Spleen (tissue), 11 donors: ENCODE data around the gene UFC1. TPM values are rescaled to one million over a fixed set of nuclear protein-coding genes. Genes with fewer than 3 reads are reported as not detected.
A peak's percentile ranks its signal among the peaks of the same experiment; 100 is the strongest.

Experiments used
- DNase-seq: peaks from one replicate; pipeline ENCODE4 v3.0.0-alpha.2; 2020
- H3K27ac ChIP-seq, 8 donors: fragments of 200-600 bp; sonication (generic) in 7 of 8; 1 replicate in 4 of 8; 2 replicates in 4 of 8; pipeline versions ENCODE4 v1.5.0 to v1.8.0; 2016 to 2021; ENCODE audit warnings: inconsistent platforms in 4 of 8, mild to moderate bottlenecking in 4 of 8, moderate library complexity in 1 of 8
- H3K27me3 ChIP-seq, 7 donors: fragments of 200-600 bp; sonication (generic) in 6 of 7; replicated peaks in 1 of 7; 1 replicate in 4 of 7; 2 replicates in 3 of 7; pipeline versions ENCODE4 v1.5.0 to v1.8.0; 2016 to 2021; ENCODE audit warnings: inconsistent platforms in 3 of 7, mild to moderate bottlenecking in 1 of 7
- H3K36me3 ChIP-seq, 6 donors: fragments of 200-600 bp; sonication (generic) in 5 of 6; 1 replicate in 4 of 6; 2 replicates in 2 of 6; pipeline versions ENCODE4 v1.5.0 to v1.8.0; 2016 to 2021; ENCODE audit warnings: inconsistent platforms in 2 of 6
- H3K4me1 ChIP-seq, 6 donors: fragments of 200-600 bp; sonication (generic) in 5 of 6; 1 replicate in 3 of 6; 2 replicates in 3 of 6; pipeline versions ENCODE4 v1.5.0 to v1.8.0; 2016 to 2021; ENCODE audit warnings: inconsistent platforms in 3 of 6
- H3K4me3 ChIP-seq, 8 donors: fragments of 200-600 bp; sonication (generic) in 7 of 8; 1 replicate in 4 of 8; 2 replicates in 4 of 8; pipeline versions ENCODE4 v1.5.0 to v1.8.0; 2016 to 2021; ENCODE audit warnings: inconsistent platforms in 4 of 8, mild to moderate bottlenecking in 4 of 8, moderate library complexity in 2 of 8
- H3K9me3 ChIP-seq, 8 donors: fragments of 200-600 bp; sonication (generic) in 7 of 8; 1 replicate in 4 of 8; 2 replicates in 4 of 8; pipeline versions ENCODE4 v1.5.0 to v1.8.0; 2016 to 2021; ENCODE audit warnings: inconsistent platforms in 4 of 8
- POLR2A ChIP-seq, 3 donors: fragments of 450-650 bp; IDR thresholded peaks; one replicate each; pipeline ENCODE4 v1.5.1; 2017; ENCODE audit warnings: antibody characterized with exemption in 3 of 3, mild to moderate bottlenecking in 1 of 3
- POLR2AphosphoS5 ChIP-seq, 3 donors: sonication (generic); formaldehyde crosslinking; IDR thresholded peaks; one replicate each; pipeline ENCODE4 v1.5.1; 2017; ENCODE audit warnings: antibody characterized with exemption in 3 of 3
- WGBS, 5 donors: extraction: QIAGEN DNeasy Blood & Tissue Kit in 3 of 5; methylation state at CpG; one replicate each; pipeline versions ENCODE4 v1.1.5 to v1.1.7; 2013 to 2018; 5-methylcytosine and 5-hydroxymethylcytosine counted together
- intact Hi-C: fragments of 100-400 bp; cut with DNase I; formaldehyde crosslinking; loops from one replicate; pipeline ENCODE4 v1.15.0; 2023; ENCODE audit warnings: low total_unique reads
- polyA plus RNA-seq, 3 donors: library from polyadenylated mRNA; stranded (reverse); fragments of 200-250 nt; gene quantifications; one replicate each; pipeline ENCODE4 v1.2.1, GENCODE V29; 2013
- total RNA-seq, 7 donors: library from RNA; depleted of rRNA in 3 of 7; stranded (reverse); fragments of >200 nt in 3 of 7; fragmentation: NEBNext Ultra II Directional in 4 of 7; extraction: Animal tissue kit (Norgen Biotek cat#: 25700) in 4 of 7; gene quantifications; one replicate each; pipeline versions ENCODE4 v1.1.0 to v1.2.1, GENCODE V29; 2016 to 2021
- TF ChIP-seq, protein P1 (sequence below), 11 experiments: fragments of 200-600 bp in 7 of 11; fragments of 450-650 bp in 4 of 11; sonication (generic) in 4 of 11; IDR thresholded peaks in 8 of 11; conservative IDR thresholded peaks in 3 of 11; 1 replicate in 7 of 11; 2 replicates in 4 of 11; pipeline versions ENCODE4 v1.4.0 to v1.8.0; 2016 to 2021; ENCODE audit warnings: antibody characterized with exemption in 11 of 11, inconsistent platforms in 4 of 11, mild to moderate bottlenecking in 1 of 11
- donor health status: healthy with polysubstance abuse.
- donor health status: DM: no; HTN: no; CAD: no; lungs with moderate emphysema.
- donor health status: DM: no; HTN: no; CAD: no.
- donor health status: Bipolar disorder and iron deficiency.
- donor health status: healthy.
- donor health status: DM: no; HTN: no; CAD: no.
- donor health status: DM: yes; HTN: yes; CAD: no.

The UFC1 gene
- total and polyA plus RNA-seq, 10 donors: 62.8 to 130 (median 74.7) TPM

DNA sequence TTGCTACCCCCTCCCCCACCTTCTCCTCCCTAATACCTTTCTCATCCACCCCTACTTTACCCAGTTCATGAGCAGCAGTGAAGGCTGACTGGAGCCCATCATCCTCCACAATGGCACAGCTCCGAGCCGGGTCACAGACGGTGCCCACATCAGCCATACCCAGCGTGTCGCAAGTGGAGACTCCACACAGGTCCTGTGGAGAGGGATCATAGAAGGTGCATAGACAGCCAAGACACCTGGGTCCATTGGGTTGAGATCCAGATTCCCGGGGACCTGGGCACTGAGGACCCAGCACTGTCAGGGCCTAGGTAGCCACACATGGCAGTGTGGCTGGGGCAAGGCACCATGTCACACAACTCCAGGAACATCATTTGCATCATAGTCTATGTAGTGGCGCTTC is 42.3 kb downstream of the UFC1 start:
- Histone ChIP-seq H3K4me3 (peak overlapping the region in 1 of 8 donors; percentile 62), H3K4me1 (peaks cover 56 to 100% (median 93%) of the 10 kb centered on the region in 6 donors), H3K36me3 (peaks cover 0 to 5% (median 0%) of the 10 kb centered on the region in 6 donors), H3K27ac (peak overlapping the region in 3 of 8 donors; percentile 94 to 97 (median 97)), H3K27me3 (no peaks in the 10 kb centered on the region), H3K9me3 (no peaks in the 10 kb centered on the region)
- intact Hi-C loops: no loop called here
- TF ChIP-seq, protein P1, sequence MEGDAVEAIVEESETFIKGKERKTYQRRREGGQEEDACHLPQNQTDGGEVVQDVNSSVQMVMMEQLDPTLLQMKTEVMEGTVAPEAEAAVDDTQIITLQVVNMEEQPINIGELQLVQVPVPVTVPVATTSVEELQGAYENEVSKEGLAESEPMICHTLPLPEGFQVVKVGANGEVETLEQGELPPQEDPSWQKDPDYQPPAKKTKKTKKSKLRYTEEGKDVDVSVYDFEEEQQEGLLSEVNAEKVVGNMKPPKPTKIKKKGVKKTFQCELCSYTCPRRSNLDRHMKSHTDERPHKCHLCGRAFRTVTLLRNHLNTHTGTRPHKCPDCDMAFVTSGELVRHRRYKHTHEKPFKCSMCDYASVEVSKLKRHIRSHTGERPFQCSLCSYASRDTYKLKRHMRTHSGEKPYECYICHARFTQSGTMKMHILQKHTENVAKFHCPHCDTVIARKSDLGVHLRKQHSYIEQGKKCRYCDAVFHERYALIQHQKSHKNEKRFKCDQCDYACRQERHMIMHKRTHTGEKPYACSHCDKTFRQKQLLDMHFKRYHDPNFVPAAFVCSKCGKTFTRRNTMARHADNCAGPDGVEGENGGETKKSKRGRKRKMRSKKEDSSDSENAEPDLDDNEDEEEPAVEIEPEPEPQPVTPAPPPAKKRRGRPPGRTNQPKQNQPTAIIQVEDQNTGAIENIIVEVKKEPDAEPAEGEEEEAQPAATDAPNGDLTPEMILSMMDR (IDR thresholded peaks at IDR 0.05 in 8 of 11, conservative IDR thresholded peaks at IDR 0.05 in 3 of 11): no peak
- TF ChIP-seq POLR2A (IDR thresholded peaks at IDR 0.05) (no peak), POLR2AphosphoS5 (IDR thresholded peaks at IDR 0.05) (no peak)
- peak; percentile 57 for DNase-seq
- WGBS, 5 donors: 94 to 100% (median 97%) methylated on average over 6 to 7 of the region's 7 CpGs

DNA sequence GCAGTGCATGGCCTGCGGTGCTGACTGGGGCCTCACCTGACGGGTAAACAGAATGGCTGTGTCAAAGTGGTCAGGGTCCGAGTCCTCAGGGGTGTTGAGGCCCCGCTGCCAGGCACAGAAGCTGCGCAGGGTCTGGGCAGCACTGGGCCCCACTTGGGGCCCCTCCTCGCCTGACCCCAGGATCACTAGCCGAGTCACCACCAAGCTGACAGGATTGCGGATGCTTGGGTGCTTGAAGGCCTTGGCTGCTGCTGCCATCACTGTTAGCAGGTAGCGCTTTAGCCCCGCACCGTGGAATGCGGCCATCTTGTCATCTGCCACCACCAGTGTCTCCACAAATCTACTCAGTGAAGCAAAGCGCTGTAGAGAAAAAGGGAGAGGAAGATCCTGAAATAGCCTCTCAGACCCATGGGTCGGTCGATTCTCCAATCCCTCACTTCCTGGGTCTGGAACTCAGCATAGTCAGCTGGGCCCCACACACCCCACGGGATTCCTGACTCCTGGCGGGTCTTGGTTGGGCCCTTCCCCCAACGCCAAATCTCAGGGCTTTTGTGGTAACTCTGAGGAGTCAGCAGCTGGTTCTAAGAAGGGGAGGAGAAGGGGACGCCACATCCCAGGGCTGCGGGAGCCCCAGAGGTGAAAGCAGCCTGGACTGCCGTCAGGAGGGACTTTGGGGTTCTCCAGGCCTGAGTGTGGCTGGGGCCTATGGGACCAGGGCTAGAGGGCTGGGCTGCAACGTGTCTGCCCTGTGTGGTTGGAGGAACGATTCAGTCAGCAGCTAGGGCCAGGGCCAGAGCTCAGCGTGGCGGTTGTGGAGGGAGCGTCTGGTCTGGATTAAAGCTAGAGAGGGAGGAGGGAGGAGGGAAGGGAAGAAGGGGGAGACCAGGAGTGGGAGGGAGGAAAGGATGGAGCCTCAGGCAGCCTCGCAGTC is 43.0 kb downstream of the UFC1 start:
- no peaks in the 10 kb centered on the region for H3K36me3 ChIP-seq
- DNase-seq: peak; percentile 69
- peaks cover 59 to 100% (median 94%) of the 10 kb centered on the region in 6 donors for H3K4me1 ChIP-seq
- WGBS, 5 donors: 74 to 85% (median 77%) methylated on average over 20 to 27 of the region's 27 CpGs
- no peaks in the 10 kb centered on the region for H3K9me3 ChIP-seq
- TF ChIP-seq, protein P1 (IDR thresholded peaks at IDR 0.05 in 8 of 11, conservative IDR thresholded peaks at IDR 0.05 in 3 of 11): no peak
- TF ChIP-seq POLR2AphosphoS5 (IDR thresholded peaks at IDR 0.05): peak in 2 of 3 donors; percentile 33 to 52
- no peaks in the 10 kb centered on the region for H3K27me3 ChIP-seq
- intact Hi-C loops: no loop called here
- H3K4me3 ChIP-seq: peak overlapping the region in 6 of 8 donors; percentile 5 to 62 (median 19)
- H3K27ac ChIP-seq: peak overlapping the region in 7 of 8 donors; percentile 33 to 97 (median 94)

DNA sequence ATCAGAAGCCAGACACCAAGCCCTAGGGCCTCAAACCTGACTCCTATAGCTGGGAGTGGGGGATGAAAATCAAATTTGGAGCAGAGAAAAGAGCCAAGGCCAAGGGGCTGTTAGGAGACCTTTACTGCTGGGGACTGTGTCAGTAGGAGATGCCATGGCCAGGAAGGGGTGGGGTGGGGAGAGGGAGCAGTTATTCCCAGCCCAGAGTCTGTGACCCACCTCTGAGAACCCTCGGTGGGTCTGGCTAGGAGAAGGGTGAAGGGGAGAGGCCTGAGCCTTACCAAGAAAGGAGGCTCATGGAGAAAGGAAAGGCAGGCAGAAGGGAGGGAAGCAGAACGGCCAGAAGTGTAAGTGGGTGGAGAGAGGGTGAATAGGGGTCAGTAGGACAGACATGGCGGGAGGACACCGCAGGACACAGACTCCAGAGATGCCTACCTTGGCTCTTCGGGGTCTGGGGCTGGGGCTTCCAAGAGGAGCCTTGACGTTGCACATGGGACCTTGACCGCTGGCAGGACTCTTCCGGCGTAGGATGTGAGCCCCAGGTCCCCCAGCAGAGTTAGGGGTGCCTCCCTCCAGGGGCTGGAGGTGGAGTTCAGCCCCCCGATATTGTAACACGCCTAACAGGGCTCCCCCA is 43.9 kb downstream of the UFC1 start:
- DNase-seq: peak; percentile 44
- H3K36me3 ChIP-seq: no peaks in the 10 kb centered on the region
- H3K4me1 ChIP-seq: peaks cover 55 to 97% (median 88%) of the 10 kb centered on the region in 6 donors
- TF ChIP-seq, protein P1 (IDR thresholded peaks at IDR 0.05 in 8 of 11, conservative IDR thresholded peaks at IDR 0.05 in 3 of 11): no peak
- TF ChIP-seq POLR2A (IDR thresholded peaks at IDR 0.05): no peak
- no peak for TF ChIP-seq POLR2AphosphoS5 (IDR thresholded peaks at IDR 0.05)
- peak overlapping the region in 7 of 8 donors; percentile 5 to 62 (median 24) for H3K4me3 ChIP-seq
- H3K9me3 ChIP-seq: no peaks in the 10 kb centered on the region
- no peaks in the 10 kb centered on the region for H3K27me3 ChIP-seq
- WGBS, 5 donors: 56 to 82% (median 65%) methylated on average over 9 to 11 of the region's 11 CpGs
- peak overlapping the region; percentile 21 to 97 (median 94) for H3K27ac ChIP-seq
- intact Hi-C loops: no loop called here
